Measurements from ENCODE around the gene NAE1. TPM values are rescaled to one million over a fixed set of nuclear protein-coding genes. Genes with fewer than 3 reads are reported as not detected.

NAE1 gene
- total and polyA plus RNA-seq, 2 donors from 2014 or later, result 37.5 to 45.6 TPM

DNA sequence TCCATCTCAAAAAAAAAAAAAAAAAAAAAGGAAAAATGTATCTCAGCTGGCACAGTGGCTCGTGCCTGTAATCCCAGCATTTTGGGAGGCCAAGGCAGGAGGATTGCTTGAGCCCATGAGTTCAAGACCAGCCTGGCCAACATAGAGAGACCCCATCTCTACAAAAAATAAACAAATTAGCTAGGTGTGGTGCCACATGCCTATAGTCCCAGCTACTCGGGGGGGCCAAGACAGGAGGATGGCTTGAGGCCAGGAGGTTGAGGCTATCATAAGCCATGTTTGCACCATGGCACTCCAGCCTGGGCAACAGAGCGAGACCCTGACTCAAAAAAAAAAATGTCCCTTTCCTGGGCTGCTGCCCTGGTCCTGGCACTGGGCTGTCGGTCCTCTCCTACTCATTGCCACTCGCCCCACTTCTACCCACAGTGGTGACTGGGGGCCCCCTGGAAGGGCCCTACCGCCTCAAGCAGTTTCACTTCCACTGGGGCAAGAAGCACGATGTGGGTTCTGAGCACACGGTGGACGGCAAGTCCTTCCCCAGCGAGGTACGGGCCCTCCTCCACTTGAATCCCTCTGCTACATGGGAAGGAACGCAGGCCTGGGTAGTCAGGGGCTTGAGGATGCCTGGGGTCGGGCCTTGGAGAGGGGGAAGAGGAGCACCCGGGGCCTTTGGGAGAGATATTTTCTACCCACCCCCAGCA lies 19.5 kb upstream of the NAE1 start:
- Histone ChIP-seq H3K36me3 (ENCODE audit: control insufficient read depth in 2 of 3, insufficient read depth in 3 of 3, low read length in 3 of 3) (no peaks in the 10 kb centered on the region), H3K27me3 (ENCODE audit: control insufficient read depth, insufficient read depth, low read length) (peaks cover 3% of the 10 kb centered on the region), H3K4me3 (ENCODE audit: low read length in 3 of 3) (no peak overlapping the region), H3K4me1 (ENCODE audit: control insufficient read depth in 2 of 3, insufficient read depth in 2 of 3, low read depth in 1 of 3, low read length in 3 of 3) (no peaks in the 10 kb centered on the region), H3K9ac (ENCODE audit: low read length in 3 of 3) (no peak overlapping the region), H3K27ac (ENCODE audit: low read depth in 2 of 2, low read length in 2 of 2) (no peak overlapping the region), H3K9me3 (ENCODE audit: control insufficient read depth in 2 of 3, insufficient read depth in 1 of 3, low read length in 3 of 3) (no peaks in the 10 kb centered on the region)
- FAIRE-seq (no peak), DNase-seq (no peak)
- intact Hi-C loops (cut with DNase I), result no loop called here
- TF ChIP-seq, protein P1, sequence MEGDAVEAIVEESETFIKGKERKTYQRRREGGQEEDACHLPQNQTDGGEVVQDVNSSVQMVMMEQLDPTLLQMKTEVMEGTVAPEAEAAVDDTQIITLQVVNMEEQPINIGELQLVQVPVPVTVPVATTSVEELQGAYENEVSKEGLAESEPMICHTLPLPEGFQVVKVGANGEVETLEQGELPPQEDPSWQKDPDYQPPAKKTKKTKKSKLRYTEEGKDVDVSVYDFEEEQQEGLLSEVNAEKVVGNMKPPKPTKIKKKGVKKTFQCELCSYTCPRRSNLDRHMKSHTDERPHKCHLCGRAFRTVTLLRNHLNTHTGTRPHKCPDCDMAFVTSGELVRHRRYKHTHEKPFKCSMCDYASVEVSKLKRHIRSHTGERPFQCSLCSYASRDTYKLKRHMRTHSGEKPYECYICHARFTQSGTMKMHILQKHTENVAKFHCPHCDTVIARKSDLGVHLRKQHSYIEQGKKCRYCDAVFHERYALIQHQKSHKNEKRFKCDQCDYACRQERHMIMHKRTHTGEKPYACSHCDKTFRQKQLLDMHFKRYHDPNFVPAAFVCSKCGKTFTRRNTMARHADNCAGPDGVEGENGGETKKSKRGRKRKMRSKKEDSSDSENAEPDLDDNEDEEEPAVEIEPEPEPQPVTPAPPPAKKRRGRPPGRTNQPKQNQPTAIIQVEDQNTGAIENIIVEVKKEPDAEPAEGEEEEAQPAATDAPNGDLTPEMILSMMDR (IDR thresholded peaks at IDR 0.05; ENCODE audit: borderline replicate concordance, extremely low read depth, insufficient read depth), result no peak

DNA sequence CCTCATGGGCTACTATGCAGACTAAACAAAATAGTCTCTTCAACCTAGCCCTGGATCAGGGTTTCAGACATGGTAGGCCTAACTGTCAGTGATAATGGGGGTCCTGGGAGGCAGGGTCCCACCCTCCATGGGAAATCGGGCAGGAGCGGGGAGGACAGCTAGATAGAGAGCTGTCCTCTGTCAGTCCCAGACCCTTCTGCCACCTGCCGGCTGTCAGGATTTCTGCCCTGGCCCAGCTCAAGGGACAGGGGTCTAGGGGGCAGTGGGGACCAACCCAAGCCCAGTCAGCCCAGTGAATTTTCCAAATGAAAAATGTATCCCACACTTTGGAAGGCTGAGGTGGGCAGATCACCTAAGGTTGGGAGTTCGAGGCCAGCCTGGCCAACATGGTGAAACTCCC lies 18.8 kb upstream of the NAE1 start:
- no peak for FAIRE-seq
- DNase-seq, result no peak

DNA sequence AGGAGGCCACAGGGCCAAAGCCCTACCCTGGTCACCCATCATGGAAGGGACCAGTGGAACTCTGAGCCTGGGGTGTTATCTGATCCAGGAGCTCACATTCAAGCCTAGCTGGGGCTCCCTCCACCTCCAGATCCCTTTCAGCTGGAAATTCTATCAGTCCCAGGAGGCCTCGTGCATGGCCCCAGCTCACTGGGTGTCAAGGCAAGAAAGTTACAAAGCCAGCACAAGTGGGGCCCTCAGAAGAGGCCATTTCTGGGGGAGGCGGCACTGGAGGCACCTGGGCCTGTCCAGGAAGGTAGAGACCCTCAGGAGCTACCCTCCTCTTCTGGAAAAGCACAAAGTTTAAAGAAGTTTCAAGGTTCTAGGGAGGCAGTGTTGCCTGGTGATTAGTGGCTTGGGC lies 18.2 kb upstream of the NAE1 start:
- peaks cover 0 to 6% (median 0%) of the 10 kb centered on the region in 3 donors for H3K4me1 ChIP-seq (ENCODE audit: control insufficient read depth in 2 of 3, insufficient read depth in 2 of 3, low read depth in 1 of 3, low read length in 3 of 3)
- TF ChIP-seq, protein P1 (IDR thresholded peaks at IDR 0.05; ENCODE audit: borderline replicate concordance, extremely low read depth, insufficient read depth), result no peak
- no peaks in the 10 kb centered on the region for H3K36me3 ChIP-seq (ENCODE audit: control insufficient read depth in 2 of 3, insufficient read depth in 3 of 3, low read length in 3 of 3)
- no peak overlapping the region for H3K27ac ChIP-seq (ENCODE audit: low read depth in 2 of 2, low read length in 2 of 2)
- FAIRE-seq, result no peak
- intact Hi-C loops (cut with DNase I), result no loop called here
- H3K4me3 ChIP-seq (ENCODE audit: low read length in 3 of 3), result no peak overlapping the region
- H3K27me3 ChIP-seq (ENCODE audit: control insufficient read depth, insufficient read depth, low read length), result peaks cover 5% of the 10 kb centered on the region
- H3K9ac ChIP-seq (ENCODE audit: low read length in 3 of 3), result no peak overlapping the region
- H3K9me3 ChIP-seq (ENCODE audit: control insufficient read depth in 2 of 3, insufficient read depth in 1 of 3, low read length in 3 of 3), result no peaks in the 10 kb centered on the region
- no peak for DNase-seq

More for the DNA sequence above, 18.8 kb upstream of the NAE1 start:
- no peak overlapping the region for H3K4me3 ChIP-seq (ENCODE audit: low read length in 3 of 3)
- H3K27me3 ChIP-seq (ENCODE audit: control insufficient read depth, insufficient read depth, low read length), result peaks cover 5% of the 10 kb centered on the region
- no peak overlapping the region for H3K27ac ChIP-seq (ENCODE audit: low read depth in 2 of 2, low read length in 2 of 2)
- H3K9ac ChIP-seq (ENCODE audit: low read length in 3 of 3), result no peak overlapping the region
- intact Hi-C loops (cut with DNase I), result no loop called here
- no peaks in the 10 kb centered on the region for H3K9me3 ChIP-seq (ENCODE audit: control insufficient read depth in 2 of 3, insufficient read depth in 1 of 3, low read length in 3 of 3)
- TF ChIP-seq, protein P1 (IDR thresholded peaks at IDR 0.05; ENCODE audit: borderline replicate concordance, extremely low read depth, insufficient read depth), result no peak
- H3K36me3 ChIP-seq (ENCODE audit: control insufficient read depth in 2 of 3, insufficient read depth in 3 of 3, low read length in 3 of 3), result no peaks in the 10 kb centered on the region
- H3K4me1 ChIP-seq (ENCODE audit: control insufficient read depth in 2 of 3, insufficient read depth in 2 of 3, low read depth in 1 of 3, low read length in 3 of 3), result peaks cover 0 to 5% (median 0%) of the 10 kb centered on the region in 3 donors

All from kidney (tissue), 14 donors.